ENCODE results near the gene CCDC92.

Gene CCDC92

DNA sequence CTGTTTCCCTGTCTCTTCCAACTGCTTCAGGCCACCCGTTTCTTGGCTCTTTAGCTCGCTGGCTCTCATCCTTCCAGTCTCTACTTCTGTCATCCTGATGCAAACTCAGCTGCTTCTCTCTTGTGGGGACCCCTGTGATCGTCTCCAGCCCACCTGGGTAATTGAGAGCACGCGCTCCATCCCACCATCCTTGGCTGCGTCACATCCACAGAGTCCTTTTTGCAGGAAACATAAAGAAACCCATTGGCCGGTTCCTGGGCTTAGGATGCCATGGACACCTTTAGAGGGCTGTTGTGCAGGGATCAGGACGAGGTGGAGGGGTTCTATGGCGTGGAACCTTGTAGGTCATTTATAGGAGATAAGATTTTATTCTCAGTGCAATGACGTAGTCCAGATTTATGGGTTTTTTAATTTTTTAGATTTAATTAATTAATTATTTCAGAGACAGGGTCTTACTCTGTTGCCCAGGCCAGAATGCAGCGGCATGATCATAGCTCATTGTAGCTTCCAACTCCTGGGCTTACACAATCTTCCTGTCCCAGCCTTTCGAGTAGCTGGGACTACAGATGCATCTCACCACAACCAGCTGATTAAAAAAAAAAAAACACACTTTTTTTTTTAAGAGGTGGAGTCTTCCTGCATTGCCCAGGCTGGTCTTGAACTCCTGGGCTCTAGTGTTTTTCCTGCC, 82.6 kb downstream of the CCDC92 start:
- no peak for DNase-seq (ENCODE audit: low spot score)

DNA sequence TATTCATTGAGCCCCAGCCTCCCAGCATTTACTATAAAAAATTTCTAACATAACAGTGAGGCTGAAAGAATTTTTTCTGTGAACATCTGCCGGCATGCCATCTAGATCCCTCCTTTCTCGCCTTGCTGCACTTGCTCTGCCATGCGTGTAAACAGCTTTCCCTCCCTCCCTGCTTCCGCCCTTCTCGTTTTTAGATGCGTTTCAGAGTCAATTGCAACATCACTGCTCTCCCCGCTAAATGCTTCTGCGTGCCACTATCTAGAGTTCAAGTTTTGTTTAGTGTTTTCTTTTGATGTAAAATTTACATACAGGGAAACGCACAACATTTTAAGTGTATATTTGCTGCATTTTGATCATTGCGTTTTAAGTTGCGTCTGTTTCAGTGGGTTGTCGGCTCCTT, 83.6 kb downstream of the CCDC92 start:
- no peak for DNase-seq (ENCODE audit: low spot score)

DNA sequence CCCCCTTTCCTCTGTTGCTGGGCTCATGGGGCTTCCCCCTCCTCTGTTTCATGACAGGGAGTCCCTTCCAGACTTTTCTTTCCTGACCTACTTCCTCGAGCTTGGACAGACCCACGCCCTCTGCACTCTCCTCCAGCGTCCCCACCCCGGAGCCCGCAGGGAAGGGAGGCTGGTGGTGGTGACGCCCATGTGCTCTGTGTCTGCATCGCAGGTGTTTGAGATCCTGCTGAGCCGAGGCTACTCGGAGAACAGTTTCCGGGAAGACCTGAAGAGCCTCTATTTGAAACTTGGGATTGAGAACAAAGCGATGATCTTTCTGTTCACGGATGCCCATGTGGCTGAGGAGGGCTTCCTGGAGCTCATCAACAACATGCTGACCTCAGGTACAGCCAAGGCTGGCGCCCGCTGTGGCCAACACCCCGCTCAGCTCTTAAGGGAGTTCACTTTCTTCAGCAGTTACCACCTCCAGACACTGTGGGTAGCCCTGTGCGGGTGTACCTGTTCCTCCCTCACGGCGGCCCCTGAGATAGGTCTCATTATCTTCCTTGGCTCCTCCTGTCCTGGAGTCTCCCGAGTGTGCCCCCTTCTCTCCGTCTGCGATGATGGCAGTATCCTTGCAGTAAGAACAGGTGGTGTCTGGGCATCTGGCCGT, 85.6 kb downstream of the CCDC92 start:
- no peak for DNase-seq (ENCODE audit: low spot score)

DNA sequence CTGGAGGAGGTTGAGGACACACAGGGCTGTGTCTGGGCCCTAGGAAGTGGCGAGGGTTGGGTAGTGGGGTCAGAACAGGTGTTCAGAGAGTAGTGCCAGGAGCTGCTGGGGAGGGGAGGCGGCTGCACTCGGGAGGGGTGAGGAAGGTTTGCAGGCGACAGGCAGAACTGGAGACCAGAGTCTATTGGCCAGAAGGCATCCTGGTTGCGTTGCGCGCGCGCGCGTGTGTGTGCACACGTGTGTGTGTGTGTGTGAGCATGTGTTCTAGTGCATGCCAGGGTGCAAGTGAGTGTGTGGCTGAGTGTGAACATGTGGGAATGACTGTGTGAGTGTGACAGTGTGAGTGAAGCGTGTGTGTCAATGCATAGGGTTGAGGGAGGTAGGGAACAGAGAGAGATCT, 86.4 kb downstream of the CCDC92 start:
- DNase-seq (ENCODE audit: low spot score) = no peak
